H1 (cell line): ENCODE measurements around the gene CPNE4.

Experiments
- BACH1 ChIP-seq: IDR thresholded peaks from 2 replicates; pipeline ENCODE4 v1.6.1; 2012; ENCODE audit warnings: low read length, improper control_type of control experiment
- CHD1 ChIP-seq: IDR thresholded peaks from 2 replicates; pipeline ENCODE4 v1.6.1; 2012; ENCODE audit warnings: low read depth, low read length, improper control_type of control experiment
- CHD7 ChIP-seq: fragments of 300-600 bp; sonication (generic); IDR thresholded peaks from 2 replicates; pipeline ENCODE4 v1.7.1; 2012; ENCODE audit warnings: low read length, moderate library complexity, mild to moderate bottlenecking, inconsistent platforms; ENCODE audit not compliant: insufficient replicate concordance
- CREB1 ChIP-seq: IDR thresholded peaks from 2 replicates; pipeline ENCODE4 v1.6.1; 2012; ENCODE audit warnings: inconsistent platforms
- CTCF ChIP-seq, 3 experiments: IDR thresholded peaks; 1 replicate in 2 of 3; 2 replicates in 1 of 3; pipeline versions ENCODE4 v1.5.1 to v1.6.1; 2011; ENCODE audit warnings: low read length in 3 of 3, mild to moderate bottlenecking in 3 of 3, inconsistent platforms in 2 of 3, low read depth in 1 of 3, moderate library complexity in 1 of 3; ENCODE audit not compliant: insufficient read depth in 1 of 3; ENCODE audit errors: control extremely low read depth in 1 of 3
- EP300 ChIP-seq, 2 experiments: IDR thresholded peaks; 1 replicate in 1 of 2; 2 replicates in 1 of 2; pipeline ENCODE4 v1.6.1; 2011 to 2012; ENCODE audit warnings: low read depth in 2 of 2, low read length in 2 of 2, mild to moderate bottlenecking in 2 of 2, borderline replicate concordance in 1 of 2, inconsistent platforms in 1 of 2, moderate library complexity in 1 of 2
- EZH2 ChIP-seq: fragments of 200-600 bp; sonication (generic); IDR thresholded peaks from 2 replicates; pipeline ENCODE4 v1.7.1; 2012; ENCODE audit warnings: low read depth, mild to moderate bottlenecking, moderate library complexity, low read length, inconsistent platforms; ENCODE audit not compliant: severe bottlenecking
- GTF2F1 ChIP-seq: IDR thresholded peaks from 2 replicates; pipeline ENCODE4 v1.6.1; 2012; ENCODE audit warnings: low read depth, low read length, improper control_type of control experiment, borderline replicate concordance
- JUN ChIP-seq: IDR thresholded peaks from 2 replicates; pipeline ENCODE4 v1.6.1; 2011; ENCODE audit warnings: low read depth, mild to moderate bottlenecking, improper control_type of control experiment, low read length
- KDM1A ChIP-seq: fragments of 200-600, 300-600 bp; sonication (generic); IDR thresholded peaks from 2 replicates; pipeline ENCODE4 v1.7.1; 2016; ENCODE audit warnings: mild to moderate bottlenecking, low read length, borderline replicate concordance
- SRF ChIP-seq: IDR thresholded peaks from 2 replicates; pipeline ENCODE4 v1.6.1; 2011; ENCODE audit warnings: mild to moderate bottlenecking, low read depth, low read length, moderate library complexity
- TCF12 ChIP-seq: IDR thresholded peaks from 2 replicates; pipeline ENCODE4 v1.6.1; 2011; ENCODE audit warnings: low read depth, mild to moderate bottlenecking, low read length

GRCh38 chr3:131775650-131776049, 259.2 kb downstream of the CPNE4 start:
- TF ChIP-seq CTCF (IDR thresholded peaks at IDR 0.05; ENCODE audit: control extremely low read depth in 1 of 3, insufficient read depth in 1 of 3, low read depth in 1 of 3, low read length in 3 of 3) = no peak
- TF ChIP-seq CREB1 = no peak
- no peak for TF ChIP-seq CHD1
- TF ChIP-seq CHD7 = no peak
- no peak for TF ChIP-seq EZH2
- no peak for TF ChIP-seq BACH1
- TF ChIP-seq TCF12 = no peak
- TF ChIP-seq SRF = no peak
- no peak for TF ChIP-seq JUN
- no peak for TF ChIP-seq GTF2F1
- TF ChIP-seq KDM1A = no peak
- TF ChIP-seq EP300 (IDR thresholded peaks at IDR 0.05; ENCODE audit: borderline replicate concordance in 1 of 2, low read depth in 2 of 2, low read length in 2 of 2) = no peak
